GM12801 (cell line): ENCODE results near the gene DAW1.

Source experiments
- TF ChIP-seq, protein P1 (sequence below): IDR thresholded peaks from one replicate; pipeline ENCODE4 v1.5.1; 2011; ENCODE audit warnings: control low read depth; ENCODE audit not compliant: insufficient read length; ENCODE audit errors: extremely low read depth

The DAW1 gene

DNA sequence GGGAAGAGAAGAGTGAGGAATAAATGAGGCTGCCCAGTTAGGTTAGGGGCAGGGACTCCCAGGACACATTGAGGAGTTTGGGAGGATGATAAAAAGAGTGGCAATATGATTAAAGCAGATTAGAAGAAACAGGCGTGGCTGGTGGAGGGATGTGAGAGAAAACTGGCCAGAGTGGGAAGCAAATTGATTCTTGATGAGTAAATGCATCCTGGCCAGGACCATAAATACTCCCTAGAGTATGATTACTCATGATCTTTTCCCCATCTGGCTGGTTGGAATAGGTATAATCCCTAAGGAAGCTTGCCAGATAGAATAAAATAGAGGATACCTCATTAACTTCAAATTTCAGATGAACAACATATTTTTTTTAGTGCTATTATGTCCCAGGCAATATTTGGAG lies 21.5 kb upstream of the DAW1 start:
- TF ChIP-seq, protein P1, sequence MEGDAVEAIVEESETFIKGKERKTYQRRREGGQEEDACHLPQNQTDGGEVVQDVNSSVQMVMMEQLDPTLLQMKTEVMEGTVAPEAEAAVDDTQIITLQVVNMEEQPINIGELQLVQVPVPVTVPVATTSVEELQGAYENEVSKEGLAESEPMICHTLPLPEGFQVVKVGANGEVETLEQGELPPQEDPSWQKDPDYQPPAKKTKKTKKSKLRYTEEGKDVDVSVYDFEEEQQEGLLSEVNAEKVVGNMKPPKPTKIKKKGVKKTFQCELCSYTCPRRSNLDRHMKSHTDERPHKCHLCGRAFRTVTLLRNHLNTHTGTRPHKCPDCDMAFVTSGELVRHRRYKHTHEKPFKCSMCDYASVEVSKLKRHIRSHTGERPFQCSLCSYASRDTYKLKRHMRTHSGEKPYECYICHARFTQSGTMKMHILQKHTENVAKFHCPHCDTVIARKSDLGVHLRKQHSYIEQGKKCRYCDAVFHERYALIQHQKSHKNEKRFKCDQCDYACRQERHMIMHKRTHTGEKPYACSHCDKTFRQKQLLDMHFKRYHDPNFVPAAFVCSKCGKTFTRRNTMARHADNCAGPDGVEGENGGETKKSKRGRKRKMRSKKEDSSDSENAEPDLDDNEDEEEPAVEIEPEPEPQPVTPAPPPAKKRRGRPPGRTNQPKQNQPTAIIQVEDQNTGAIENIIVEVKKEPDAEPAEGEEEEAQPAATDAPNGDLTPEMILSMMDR = no peak

DNA sequence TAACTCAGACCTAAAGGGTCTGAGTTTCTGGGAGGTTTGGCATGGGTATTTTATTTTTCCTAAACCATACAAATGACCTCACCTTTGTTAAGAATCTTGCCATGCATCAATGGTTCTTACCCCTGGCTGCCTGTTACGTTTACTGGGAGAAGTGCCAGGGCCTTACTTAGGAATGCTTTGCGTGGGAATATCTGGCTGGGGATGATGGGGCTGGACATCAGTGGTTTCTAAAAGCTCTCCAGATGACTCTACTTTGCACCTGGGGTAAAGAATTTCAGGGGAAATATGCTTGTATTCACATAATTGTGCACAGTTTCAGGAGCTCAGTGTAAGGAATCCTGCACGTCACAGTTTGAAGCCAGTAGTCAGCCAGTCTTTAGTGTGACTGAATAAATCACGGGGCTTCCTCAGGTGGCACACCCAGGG lies 18.2 kb upstream of the DAW1 start:
- TF ChIP-seq, protein P1 = no peak

DNA sequence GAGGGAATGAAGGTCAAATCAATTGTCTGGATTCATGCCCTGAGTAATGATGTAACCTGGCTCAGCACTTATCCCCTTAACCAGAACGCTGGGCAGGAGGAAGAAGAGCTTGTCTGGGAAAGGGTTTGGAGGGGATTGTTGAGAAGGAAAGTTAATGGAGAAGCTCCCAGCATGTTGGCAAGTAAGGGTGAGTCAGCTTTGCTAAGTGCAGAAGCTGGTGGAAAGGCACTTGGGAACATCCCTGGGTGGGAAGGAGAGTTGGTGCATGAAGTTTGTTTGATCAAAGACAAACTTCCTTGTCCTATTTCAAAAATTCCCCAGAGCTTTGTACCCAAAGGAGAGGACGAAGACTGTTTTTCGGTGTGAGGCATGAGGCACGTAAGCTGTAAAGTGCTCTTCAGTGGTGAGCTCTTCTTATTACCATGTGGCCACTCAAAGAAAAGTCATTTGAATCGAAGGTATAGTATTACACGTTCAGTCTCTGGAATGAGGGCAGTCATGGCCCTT lies 17.6 kb upstream of the DAW1 start:
- TF ChIP-seq, protein P1 = no peak

DNA sequence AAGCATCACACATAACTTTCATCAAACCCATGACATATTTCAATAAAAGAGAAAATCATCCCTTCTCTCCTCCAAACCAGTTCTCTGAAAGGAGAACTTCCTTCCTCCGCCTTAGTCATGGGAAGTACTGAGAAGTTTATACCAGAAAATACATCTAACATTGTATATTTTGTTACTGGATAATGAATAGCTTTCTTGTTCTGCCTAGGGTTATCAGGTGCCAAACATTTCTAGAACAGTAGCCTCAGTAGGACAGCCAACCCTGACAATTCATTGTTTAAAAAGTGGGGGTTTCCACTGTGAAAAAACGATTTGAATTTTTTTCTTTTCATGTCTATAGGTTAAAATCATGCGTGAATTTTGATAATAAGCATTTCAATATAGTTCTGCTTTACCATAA lies 16.0 kb upstream of the DAW1 start:
- TF ChIP-seq, protein P1 = no peak

DNA sequence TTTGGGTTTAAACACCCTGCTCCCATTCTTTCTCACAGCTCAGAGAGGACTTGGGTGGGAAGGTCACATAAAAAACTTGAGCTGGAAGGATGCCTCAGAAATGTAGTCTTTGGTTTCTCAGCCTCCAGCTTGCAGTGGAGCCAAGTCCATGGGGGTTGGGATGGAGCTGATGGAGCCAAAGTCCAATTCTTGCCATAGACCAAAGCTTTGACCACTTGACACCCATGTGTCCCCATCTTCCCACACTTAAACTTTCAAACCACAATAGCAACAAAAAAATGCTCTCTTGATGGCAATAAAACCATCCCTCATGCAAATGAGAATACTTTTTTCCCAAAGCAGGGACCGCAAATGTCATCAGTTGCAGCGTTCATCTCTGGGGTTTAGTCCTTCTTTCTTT lies 14.7 kb upstream of the DAW1 start:
- TF ChIP-seq, protein P1 = no peak

DNA sequence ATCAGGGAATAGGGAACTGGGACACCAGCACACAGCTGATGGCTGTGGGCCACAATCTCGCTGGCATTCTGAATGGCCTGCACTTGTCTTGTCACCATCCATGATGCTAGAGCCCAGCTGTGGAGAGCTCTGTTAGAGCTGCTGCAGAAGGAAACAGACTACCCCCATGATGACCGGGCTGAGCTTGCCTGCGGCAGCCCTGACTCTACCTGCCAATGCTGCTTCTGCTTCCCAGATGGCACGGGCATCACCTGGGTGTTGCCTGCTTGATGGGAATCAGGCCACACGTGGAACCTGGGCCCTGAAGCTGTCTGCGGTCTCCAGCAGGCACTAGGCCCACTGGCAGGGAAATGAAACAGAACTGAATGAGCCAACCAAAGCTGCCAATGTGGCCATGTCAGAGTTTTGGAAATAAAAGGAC lies 11.2 kb upstream of the DAW1 start:
- TF ChIP-seq, protein P1 = no peak

GRCh38 chr2:227861011-227861410 lies 10.4 kb upstream of the DAW1 start:
- TF ChIP-seq, protein P1 = no peak
